Stimulated activated CD4-positive, alpha-beta T cell treated with anti-CD3 and anti-CD28 coated beads, Interleukin-12 subunit alpha, Interleukin-12 subunit beta, amount 100 ng/mL, for 4 hours (primary cell): ENCODE measurements around the gene ZNF474.
"Not testable (repeated sequence)": the region's sequence is repeated elsewhere in the genome, so short reads cannot be mapped to it uniquely, and the experiment has no call there.

ENCODE experiments used
- DNase-seq: peaks from one replicate; pipeline ENCODE4 v3.0.0-alpha.2; 2020

The ZNF474 gene

DNA sequence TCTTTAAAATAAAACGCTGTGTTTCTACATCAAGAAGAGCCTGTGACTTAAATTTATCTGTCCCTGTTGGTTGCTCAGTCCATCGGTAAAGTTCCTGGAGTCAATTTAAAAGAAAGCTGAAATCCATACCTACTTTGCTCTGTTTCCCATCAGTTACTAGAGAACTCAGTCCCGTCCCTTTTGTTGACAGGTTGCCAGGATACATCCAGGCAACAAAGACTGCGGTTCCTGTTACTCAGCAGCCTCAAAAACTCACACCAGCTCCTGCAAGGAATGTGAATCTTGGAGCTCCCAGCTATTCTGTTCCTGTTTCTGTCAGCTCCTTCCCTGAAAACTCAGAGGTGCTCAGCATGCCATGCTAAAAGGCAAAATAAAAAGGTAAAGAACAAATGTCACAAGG lies at the start of gene ZNF474:
Gene ZNF474, plus strand, starts transcription at position 241 of the 400 bp plus-strand sequence. CDS start 22,445 bp downstream, outside the sequence.
- DNase-seq = no peak

- DNase-seq = no peak
These were observed 47.8 kb upstream of the ZNF474 start for GRCh38 chr5:122081541-122081940.

DNA sequence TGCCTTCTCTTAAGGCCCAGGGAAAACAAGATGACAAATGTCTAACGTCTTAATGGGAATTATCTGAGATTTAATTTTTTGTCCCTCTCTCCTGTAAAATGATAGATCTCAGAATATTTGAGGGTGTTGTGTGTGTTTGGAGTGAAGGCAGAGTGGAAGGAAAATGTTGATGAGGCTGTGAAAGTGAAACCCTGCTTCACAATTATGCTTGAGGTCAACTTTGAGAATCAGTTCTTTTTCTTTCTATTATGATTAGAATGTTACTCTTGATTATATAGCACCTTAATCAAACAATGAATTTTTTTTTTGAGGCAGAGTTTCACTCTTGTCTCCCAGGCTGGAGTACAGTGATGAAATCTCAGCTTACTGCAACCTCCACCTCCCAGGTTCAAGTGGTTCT lies 45.8 kb upstream of the ZNF474 start:
- DNase-seq = no peak

GRCh38 chr5:122085041-122085440 lies 44.3 kb upstream of the ZNF474 start:
- DNase-seq = no peak

DNA sequence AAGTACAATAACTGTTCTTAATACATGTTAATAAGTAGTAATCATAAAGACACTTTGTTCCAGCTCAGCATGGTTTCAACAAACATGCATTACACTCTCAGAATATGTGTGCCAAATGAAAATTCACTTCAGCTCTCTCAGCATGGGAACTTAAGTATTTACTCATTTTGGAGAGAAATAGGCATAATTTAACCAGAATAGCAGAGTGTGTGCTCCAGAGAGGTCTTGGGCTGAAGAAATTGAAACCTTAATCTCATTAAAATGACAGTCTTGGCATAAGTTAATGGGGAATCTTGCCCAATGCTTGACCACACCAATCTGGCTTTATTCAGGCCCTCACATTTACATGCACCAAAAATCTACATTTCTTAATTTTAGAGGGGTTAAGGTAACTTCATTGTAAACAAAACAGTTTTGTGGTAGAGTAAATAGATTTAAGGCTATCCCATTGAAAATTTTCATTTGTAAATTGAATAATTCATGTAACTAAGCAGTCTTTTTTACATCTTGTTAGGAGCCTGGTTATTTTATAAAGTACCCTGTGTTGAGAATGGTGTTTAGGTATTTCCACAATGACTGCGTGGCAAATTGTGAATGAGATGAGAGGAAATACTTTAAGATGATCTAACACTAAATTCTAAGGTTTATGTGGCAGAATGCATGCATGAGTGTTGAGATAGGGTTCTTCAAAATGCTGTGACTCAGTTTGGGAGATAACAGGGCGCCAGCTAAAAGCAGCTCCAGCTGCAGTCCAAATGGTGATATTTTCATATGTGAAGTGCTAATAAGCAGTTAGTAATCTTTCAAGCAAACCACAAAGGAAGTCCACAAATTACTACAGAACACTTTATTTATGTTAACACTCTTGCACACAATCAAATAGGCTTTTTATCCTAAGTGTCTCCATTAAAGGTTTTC lies 40.0 kb upstream of the ZNF474 start:
- no peak for DNase-seq

GRCh38 chr5:122091936-122092600 lies 37.3 kb upstream of the ZNF474 start:
- DNase-seq = no peak

GRCh38 chr5:122093415-122094180 lies 35.7 kb upstream of the ZNF474 start:
- no peak for DNase-seq

- DNase-seq = not testable (repeated sequence)
These were observed 35.1 kb upstream of the ZNF474 start for GRCh38 chr5:122094251-122094650.

DNA sequence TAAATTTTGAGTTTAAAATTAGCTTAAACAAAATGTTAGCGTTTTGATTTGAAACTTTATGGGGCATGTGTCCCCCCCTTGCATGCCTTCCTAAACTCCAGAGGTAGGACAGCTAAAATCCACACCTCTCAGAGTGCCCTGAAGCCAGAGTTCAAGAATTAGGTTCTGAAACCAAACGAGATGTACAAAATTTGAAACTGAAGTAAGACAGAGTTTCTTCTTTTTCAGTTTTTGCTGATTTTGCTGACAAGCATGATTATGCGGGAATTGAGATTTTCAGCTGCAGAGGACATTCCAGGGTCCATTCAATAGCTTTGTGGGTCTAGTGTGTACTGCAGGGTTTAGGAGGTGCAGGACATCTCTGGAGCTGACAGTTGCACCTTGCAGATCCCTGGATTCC lies 34.2 kb upstream of the ZNF474 start:
- DNase-seq = no peak

DNA sequence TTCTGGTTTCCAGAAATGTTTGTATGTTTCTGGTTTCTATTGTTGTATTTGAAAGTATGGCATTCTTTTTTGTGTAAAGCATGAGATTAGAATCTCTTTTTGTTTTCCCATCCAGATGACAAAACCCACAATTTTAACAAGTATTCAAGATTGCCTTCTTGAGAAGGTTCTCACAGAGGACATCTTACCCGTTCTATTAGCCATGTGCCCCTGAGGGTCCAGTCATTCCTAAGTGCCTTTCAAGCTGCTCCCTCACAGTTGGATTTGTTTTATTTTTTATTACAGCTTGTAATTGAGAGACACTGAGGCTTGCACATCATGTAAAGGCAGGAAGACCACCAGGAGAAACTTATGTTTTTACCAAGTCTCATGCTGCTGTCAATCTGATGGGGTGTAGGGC lies 32.0 kb upstream of the ZNF474 start:
- no peak for DNase-seq

GRCh38 chr5:122099060-122099790 lies 30.1 kb upstream of the ZNF474 start:
- DNase-seq = no peak

- DNase-seq = no peak
These were observed 27.6 kb upstream of the ZNF474 start for GRCh38 chr5:122101636-122102285.

DNA sequence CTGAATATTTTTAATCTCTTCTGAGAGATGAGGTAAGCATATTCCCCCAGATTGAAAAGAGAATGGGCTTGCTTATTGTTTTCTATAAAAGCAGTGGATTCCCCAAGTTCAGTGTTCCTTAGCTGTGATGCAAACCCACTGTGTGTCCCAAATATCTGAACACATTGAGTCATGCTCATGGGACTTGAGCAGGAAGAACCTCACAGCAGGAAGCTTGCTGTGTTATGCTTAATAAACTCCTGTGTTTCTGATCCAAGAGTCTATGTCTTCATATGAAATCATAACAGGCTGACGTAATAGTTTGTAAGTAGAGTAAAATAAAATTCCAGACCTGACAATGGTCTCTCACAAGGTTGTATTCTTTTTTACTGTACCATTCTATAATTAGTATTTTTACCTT lies 26.5 kb upstream of the ZNF474 start:
- DNase-seq = no peak

DNA sequence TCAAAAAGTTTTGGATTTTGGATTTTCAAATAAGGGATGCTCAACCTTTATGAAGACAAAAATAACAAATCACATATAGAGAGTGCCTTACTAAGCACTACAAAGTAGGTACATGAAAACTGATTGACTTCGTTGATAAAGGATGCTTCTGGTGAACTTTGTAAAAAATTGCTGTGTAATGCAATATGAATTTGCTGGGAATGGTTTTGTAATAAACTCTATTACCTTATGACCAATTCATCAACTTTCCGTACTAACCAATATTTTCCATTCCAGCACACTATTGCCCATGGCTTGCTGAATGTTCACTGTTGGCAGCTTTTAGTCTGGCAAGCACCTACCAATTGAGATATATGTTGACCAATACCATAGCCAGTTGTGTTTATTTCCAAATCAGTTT lies 23.4 kb upstream of the ZNF474 start:
- DNase-seq = no peak

DNA sequence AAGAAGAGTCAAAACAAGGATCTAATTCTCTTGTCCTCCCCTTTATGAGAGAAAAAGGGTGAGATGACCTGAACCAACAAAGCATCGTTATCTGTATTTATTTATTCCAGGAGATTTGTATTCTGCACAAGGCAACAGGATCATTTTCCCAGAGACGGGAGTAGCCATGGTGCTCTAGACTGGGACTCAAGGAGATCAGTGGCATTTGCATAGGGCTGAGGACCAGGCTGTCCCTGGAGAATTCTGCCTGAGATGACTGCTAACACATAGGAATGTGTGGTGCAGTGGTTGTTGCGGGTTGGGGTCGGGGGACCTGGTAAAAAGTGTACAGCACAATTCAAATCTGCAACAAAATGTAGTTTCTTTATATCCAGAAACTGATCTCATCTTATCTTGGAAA lies 22.3 kb upstream of the ZNF474 start:
- DNase-seq = no peak

DNA sequence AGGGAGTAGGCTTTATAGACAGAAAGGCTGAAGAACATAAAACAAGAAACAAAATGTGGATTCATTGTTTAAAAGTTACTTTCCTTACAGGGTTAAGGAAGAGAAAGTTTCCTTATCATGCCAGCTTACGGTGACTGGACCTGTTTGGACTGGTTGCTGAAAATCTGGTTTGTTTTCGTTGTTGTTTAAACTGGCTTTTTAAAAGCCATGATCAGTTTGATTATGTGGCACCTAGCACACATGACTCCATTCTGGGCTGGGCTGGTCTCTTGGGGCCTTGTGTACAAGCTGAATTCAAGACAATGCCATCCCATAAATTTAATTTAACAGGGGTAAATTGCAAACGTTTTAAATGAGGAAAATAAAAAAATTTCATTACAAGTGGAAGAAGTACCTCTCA lies 18.4 kb upstream of the ZNF474 start:
- DNase-seq = no peak

- DNase-seq = no peak
These were observed 17.9 kb upstream of the ZNF474 start for GRCh38 chr5:122111460-122111859.

DNA sequence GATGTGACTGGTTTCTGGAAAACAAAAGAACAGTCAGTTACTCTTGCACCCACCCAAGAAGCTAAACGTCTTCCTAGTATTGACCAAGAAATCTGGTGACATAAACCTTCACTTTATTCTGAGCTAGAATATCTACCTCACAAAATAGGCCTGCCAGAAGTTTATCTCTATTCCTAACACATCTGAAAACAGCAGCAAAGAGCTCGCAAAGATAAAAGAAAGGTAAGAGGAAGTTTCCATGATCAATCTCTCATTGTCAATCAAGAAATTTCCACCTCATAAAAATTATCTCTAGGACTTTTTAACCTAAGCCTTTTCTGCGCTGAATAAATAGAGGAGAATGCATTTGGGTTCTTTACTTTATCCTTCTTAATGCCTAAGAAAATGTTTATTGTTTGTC lies 17.3 kb upstream of the ZNF474 start:
- DNase-seq = no peak

- no peak for DNase-seq
These were observed 16.4 kb upstream of the ZNF474 start for GRCh38 chr5:122112733-122113558.

DNA sequence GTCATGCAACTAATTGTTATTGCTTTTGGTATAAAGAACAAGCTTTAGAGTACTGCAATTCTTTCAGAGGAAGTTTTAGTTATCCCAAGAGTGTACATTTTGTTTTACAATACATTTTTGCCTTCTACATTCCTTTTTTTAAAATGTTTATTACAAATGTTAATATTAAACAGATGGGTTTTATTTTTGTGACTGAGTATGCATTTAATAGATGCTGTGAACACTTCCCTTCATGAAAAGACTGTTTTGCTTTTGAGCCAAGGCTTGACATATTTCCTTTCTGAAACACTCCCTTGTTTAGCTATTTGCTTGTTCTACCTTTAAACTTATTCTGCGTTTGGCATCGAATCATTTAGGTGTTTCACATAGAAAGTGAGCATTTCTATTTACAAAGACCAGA lies 14.8 kb upstream of the ZNF474 start:
- DNase-seq = no peak

DNA sequence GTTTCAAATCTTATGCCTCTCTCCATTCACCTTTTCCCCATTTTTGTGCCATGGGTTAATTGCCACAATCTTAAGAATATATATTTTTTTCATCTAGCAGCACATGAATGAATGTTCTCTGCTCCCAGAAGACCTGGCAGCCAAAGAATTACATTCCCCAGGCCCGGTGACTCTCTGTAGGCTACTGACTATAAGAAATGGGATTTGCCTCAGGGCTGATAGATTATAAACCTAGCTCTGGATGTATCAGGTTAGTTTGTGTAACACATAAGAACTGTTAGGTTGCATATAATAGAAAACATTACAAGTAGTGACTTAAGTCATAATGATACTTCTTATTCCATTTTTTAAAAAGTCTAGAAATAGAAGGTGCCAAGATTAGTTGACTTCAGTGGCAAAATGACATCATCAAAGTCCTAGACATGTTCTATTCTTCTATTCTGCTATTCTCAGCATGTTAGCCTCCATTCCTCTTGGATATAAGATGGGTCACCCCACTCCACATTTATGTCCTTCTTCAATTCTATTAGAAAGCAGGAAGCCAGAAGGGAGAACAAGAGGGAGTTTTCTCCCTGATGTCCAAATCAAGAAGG lies 10.9 kb upstream of the ZNF474 start:
- DNase-seq = no peak
